HCT116 (cell line): ENCODE measurements around the gene TMEM94. TPM values are rescaled to one million over a fixed set of nuclear protein-coding genes. Genes with fewer than 3 reads are reported as not detected.
A peak's percentile ranks its signal among the peaks of the same experiment; 100 is the strongest.

Experiments used
- ATAC-seq: fragments of 200-7000 bp; cut with Tn5 transposase; 2 replicates; pipeline ENCODE4 v1.9.1; 2020; ENCODE audit warnings: mild to moderate bottlenecking, moderate library complexity
- BruUV-seq: library from RNA; stranded (reverse); fragments of 400-500 nt; replicated peaks from 2 replicates; lab custom pipeline; 2021; lab: Mats Ljungman, UMichigan
- CTCF ChIA-PET: fragments of 300-600 bp; sonication (Branson Sonifier 250); formaldehyde crosslinking; loops from one replicate; lab custom pipeline; 2021; ENCODE audit warnings: antibody characterized with exemption; lab: Charles Lee
- POLR2A ChIA-PET: fragments of 300-600, 350-600 bp; sonication (Branson Sonifier 250); formaldehyde crosslinking; loops from one replicate; lab custom pipeline; 2021; ENCODE audit warnings: antibody characterized with exemption; lab: Charles Lee
- RAD21 ChIA-PET, 2 experiments: fragments of 300-600 bp; sonication (Branson Sonifier 250); formaldehyde crosslinking; loops; one replicate each; lab custom pipeline; 2023; ENCODE audit warnings: low total read pairs in 2 of 2; ENCODE audit not compliant: uncharacterized antibody in 2 of 2, unreplicated experiment in 2 of 2, low non-redundant PET in 1 of 2; lab: Charles Lee
- DNase-seq: peaks from one replicate; pipeline ENCODE4 v3.0.0-alpha.2; 2010; ENCODE audit warnings: low read depth, low spot score
- H2AFZ ChIP-seq: fragments of 200-600 bp; shearing (Covaris generic), sonication (generic); 2 replicates; pipeline ENCODE4 v1.6.1; 2017; ENCODE audit warnings: low read depth, mixed run types, mixed read lengths, antibody characterized with exemption, low read length; ENCODE audit not compliant: poor library complexity, severe bottlenecking
- H3K27ac ChIP-seq: 2 replicates; pipeline ENCODE4 v1.5.1; 2012; ENCODE audit warnings: low read depth, low read length
- H3K27me3 ChIP-seq: fragments of 200-600 bp; sonication (generic); 2 replicates; pipeline ENCODE4 v1.6.1; 2016; ENCODE audit warnings: mixed run types, low read length, mixed read lengths; ENCODE audit not compliant: insufficient read depth
- H3K36me3 ChIP-seq, 2 experiments: fragments of 200-500 bp in 1 of 2; fragments of 200-600 bp in 1 of 2; sonication (Bioruptor generic) in 1 of 2; sonication (generic) in 1 of 2; 2 replicates each; pipeline versions ENCODE4 v1.5.1 to v1.6.1; 2014 to 2016; ENCODE audit warnings: low read length in 2 of 2, inconsistent platforms in 1 of 2, mixed read lengths in 1 of 2, mixed run types in 1 of 2; ENCODE audit not compliant: insufficient read depth in 2 of 2, control insufficient read depth in 1 of 2
- H3K4me1 ChIP-seq, 2 experiments: fragments of 200-600 bp in 1 of 2; sonication (generic) in 1 of 2; 2 replicates each; pipeline versions ENCODE4 v1.5.1 to v1.6.1; 2012 to 2017; ENCODE audit warnings: low read length in 2 of 2, inconsistent platforms in 1 of 2, mild to moderate bottlenecking in 1 of 2, mixed read lengths in 1 of 2, mixed run types in 1 of 2, moderate library complexity in 1 of 2; ENCODE audit not compliant: insufficient read depth in 2 of 2, control insufficient read depth in 1 of 2
- H3K4me2 ChIP-seq: fragments of 200-600 bp; sonication (generic); 2 replicates; pipeline ENCODE4 v1.6.1; 2017; ENCODE audit warnings: mixed run types, low read length, mixed read lengths
- H3K4me3 ChIP-seq, 2 experiments: fragments of 200-600 bp in 1 of 2; sonication (generic) in 1 of 2; replicated peaks in 1 of 2; 2 replicates each; pipeline ENCODE4 v1.5.1; 2011 to 2016; ENCODE audit warnings: low read length in 2 of 2, control low read depth in 1 of 2, low read depth in 1 of 2, mild to moderate bottlenecking in 1 of 2, mixed read lengths in 1 of 2, mixed run types in 1 of 2
- H3K79me2 ChIP-seq: fragments of 200-600 bp; sonication (generic); 2 replicates; pipeline ENCODE4 v1.6.1; 2017; ENCODE audit warnings: mild to moderate bottlenecking, mixed run types, low read length, moderate library complexity, mixed read lengths; ENCODE audit not compliant: insufficient read depth
- H3K9ac ChIP-seq: fragments of 200-600 bp; sonication (generic); 2 replicates; pipeline ENCODE4 v1.6.1; 2016; ENCODE audit warnings: low read length, mixed read lengths
- H3K9me2 ChIP-seq: fragments of 200-600 bp; sonication (generic), shearing (Covaris generic); 2 replicates; pipeline ENCODE4 v1.6.1; 2017; ENCODE audit warnings: mixed run types, mild to moderate bottlenecking, moderate library complexity; ENCODE audit not compliant: insufficient read depth
- H3K9me3 ChIP-seq, 2 experiments: fragments of 200-500 bp in 1 of 2; fragments of 200-600 bp in 1 of 2; sonication (Bioruptor generic) in 1 of 2; sonication (generic) in 1 of 2; 2 replicates each; pipeline ENCODE4 v1.6.1; 2014 to 2017; ENCODE audit warnings: low read length in 2 of 2, mixed read lengths in 2 of 2, inconsistent platforms in 1 of 2, low read depth in 1 of 2, mild to moderate bottlenecking in 1 of 2, mixed run types in 1 of 2, moderate library complexity in 1 of 2; ENCODE audit not compliant: control insufficient read depth in 1 of 2, insufficient read depth in 1 of 2
- H4K20me1 ChIP-seq: fragments of 200-600 bp; sonication (generic), shearing (Covaris generic); 2 replicates; pipeline ENCODE4 v1.6.1; 2017; ENCODE audit warnings: mixed run types, mild to moderate bottlenecking, moderate library complexity; ENCODE audit not compliant: insufficient read depth
- ATF3 ChIP-seq: IDR thresholded peaks from 2 replicates; pipeline ENCODE4 v1.6.1; 2012
- CBX3 ChIP-seq: IDR thresholded peaks from 2 replicates; pipeline ENCODE4 v1.6.1; 2012; ENCODE audit warnings: low read depth
- CEBPB ChIP-seq: IDR thresholded peaks from 2 replicates; pipeline ENCODE4 v1.6.1; 2012; ENCODE audit warnings: low read depth
- EGR1 ChIP-seq: IDR thresholded peaks from 2 replicates; pipeline ENCODE4 v1.6.1; 2012; ENCODE audit warnings: low read depth
- ELF1 ChIP-seq: IDR thresholded peaks from 2 replicates; pipeline ENCODE4 v1.6.1; 2012; ENCODE audit warnings: low read depth, borderline replicate concordance
- EZH2 ChIP-seq: fragments of 200-600 bp; sonication (generic); IDR thresholded peaks from 2 replicates; pipeline ENCODE4 v1.6.1; 2017; ENCODE audit warnings: antibody characterized with exemption, mixed run types
- EZH2phosphoT487 ChIP-seq: fragments of 200-600 bp; IDR thresholded peaks from 2 replicates; pipeline ENCODE4 v1.6.1; 2018; ENCODE audit warnings: antibody characterized with exemption, borderline replicate concordance
- FOSL1 ChIP-seq: IDR thresholded peaks from 2 replicates; pipeline ENCODE4 v1.6.1; 2012; ENCODE audit warnings: low read depth
- JUND ChIP-seq: IDR thresholded peaks from 2 replicates; pipeline ENCODE4 v1.6.1; 2012
- POLR2A ChIP-seq: IDR thresholded peaks from 2 replicates; pipeline ENCODE4 v1.7.0; 2011; ENCODE audit warnings: borderline replicate concordance; ENCODE audit not compliant: insufficient read depth, insufficient read length; ENCODE audit errors: extremely low read depth
- POLR2AphosphoS5 ChIP-seq: IDR thresholded peaks from 2 replicates; pipeline ENCODE4 v1.6.1; 2011; ENCODE audit warnings: mild to moderate bottlenecking, low read depth, low read length, moderate library complexity
- RAD21 ChIP-seq: IDR thresholded peaks from 2 replicates; pipeline ENCODE4 v1.6.1; 2012; ENCODE audit warnings: low read depth, mild to moderate bottlenecking
- SIN3A ChIP-seq: IDR thresholded peaks from 2 replicates; pipeline ENCODE4 v1.6.1; 2012; ENCODE audit warnings: low read depth
- SP1 ChIP-seq: IDR thresholded peaks from 2 replicates; pipeline ENCODE4 v1.6.1; 2012; ENCODE audit warnings: low read depth
- SRF ChIP-seq: IDR thresholded peaks from 2 replicates; pipeline ENCODE4 v1.6.1; 2012; ENCODE audit warnings: low read depth
- TCF7L2 ChIP-seq: IDR thresholded peaks from 2 replicates; pipeline ENCODE4 v1.7.0; 2011; ENCODE audit warnings: borderline replicate concordance, inconsistent platforms; ENCODE audit not compliant: insufficient read depth, insufficient read length; ENCODE audit errors: extremely low read depth
- YY1 ChIP-seq: IDR thresholded peaks from 2 replicates; pipeline ENCODE4 v1.6.1; 2011; ENCODE audit warnings: low read length, low read depth, moderate library complexity, mild to moderate bottlenecking; ENCODE audit not compliant: insufficient replicate concordance; ENCODE audit errors: extremely low read depth
- ZBTB33 ChIP-seq: IDR thresholded peaks from 2 replicates; pipeline ENCODE4 v1.6.1; 2011; ENCODE audit warnings: mild to moderate bottlenecking, low read length, moderate library complexity; ENCODE audit not compliant: insufficient replicate concordance; ENCODE audit errors: extremely low read depth
- ZNF274 ChIP-seq: fragments of 200-500 bp; sonication (Bioruptor generic); IDR thresholded peaks from 2 replicates; pipeline ENCODE4 v1.6.1; 2014; ENCODE audit warnings: mild to moderate bottlenecking, low read depth, low read length, inconsistent platforms
- intact Hi-C: fragments of 100-400 bp; cut with micrococcal nuclease; formaldehyde crosslinking; loops from 2 replicates; pipeline ENCODE4 v1.10.0; 2022
- total RNA-seq: library from RNA; stranded (reverse); gene quantifications from one replicate; pipeline ENCODE4 v1.2.1, GENCODE V29; 2021; ENCODE audit not compliant: unreplicated experiment
- TF ChIP-seq, protein P1 (sequence below): IDR thresholded peaks from 2 replicates; pipeline ENCODE4 v1.6.1; 2012
- TF ChIP-seq, protein P2 (sequence below), 3 experiments: fragments of 200-600 bp in 1 of 3; sonication (generic) in 1 of 3; IDR thresholded peaks in 2 of 3; conservative IDR thresholded peaks in 1 of 3; 2 replicates each; pipeline ENCODE4 v1.5.1; 2012 to 2017; ENCODE audit warnings: low read depth in 2 of 3, low read length in 2 of 3, antibody characterized with exemption in 1 of 3, borderline replicate concordance in 1 of 3, control low read depth in 1 of 3, mild to moderate bottlenecking in 1 of 3, mixed read lengths in 1 of 3, mixed run types in 1 of 3, moderate library complexity in 1 of 3; ENCODE audit not compliant: insufficient read depth in 1 of 3

Gene TMEM94
- total RNA-seq, 1 experiment from 2014 or later: 75.4 TPM

GRCh38 chr17:75456039-75456416, 407 bp upstream of the TMEM94 start (continued):
- TF ChIP-seq RAD21 (no peak), EZH2 (no peak)

- Histone ChIP-seq H2AFZ (no peak overlapping the region), H3K9ac (peak overlapping the region; percentile 83), H3K9me3 (no peaks in the 10 kb centered on the region), H3K9me2 (no peaks in the 10 kb centered on the region), H4K20me1 (no peaks in the 10 kb centered on the region), H3K27me3 (no peaks in the 10 kb centered on the region), H3K4me2 (peak overlapping the region; percentile 90), H3K27ac (peak overlapping the region; percentile 68; the same call in 1 of the 2 replicates), H3K4me3 (peak overlapping the region; percentile 84 to 98), H3K79me2 (no peaks in the 10 kb centered on the region; the same call in 1 of the 2 replicates), H3K36me3 (no peaks in the 10 kb centered on the region), H3K4me1 (peaks cover 12 to 14% of the 10 kb centered on the region in 2 experiments)
- ChIA-PET RAD21 (no interaction called here), CTCF (interaction anchor here (1.2 kb wide), 1 partner anchor 176 kb away, joined by 5 read pairs; the partner anchor contains the start of gene SMIM5), POLR2A (interaction anchor here (1.0 kb wide), 1 partner anchor 63 kb away, joined by 3 read pairs; no protein-coding TSS in a partner anchor)
- intact Hi-C loops: no loop called here
- DNase-seq (no peak), ATAC-seq (no peak)
- TF ChIP-seq POLR2A: no peak
- TF ChIP-seq, protein P1, sequence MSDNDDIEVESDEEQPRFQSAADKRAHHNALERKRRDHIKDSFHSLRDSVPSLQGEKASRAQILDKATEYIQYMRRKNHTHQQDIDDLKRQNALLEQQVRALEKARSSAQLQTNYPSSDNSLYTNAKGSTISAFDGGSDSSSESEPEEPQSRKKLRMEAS: no peak
- no peak for TF ChIP-seq EGR1
- no peak for TF ChIP-seq TCF7L2
- no peak for TF ChIP-seq ATF3
- no peak for TF ChIP-seq JUND
- TF ChIP-seq SP1: no peak
- TF ChIP-seq SRF: no peak
- TF ChIP-seq FOSL1: no peak
- no peak for TF ChIP-seq CBX3
- TF ChIP-seq EZH2phosphoT487: no peak
- no peak for TF ChIP-seq POLR2AphosphoS5
- no peak for TF ChIP-seq ZBTB33
- no peak for TF ChIP-seq ZNF274
- no peak for TF ChIP-seq SIN3A
- TF ChIP-seq ELF1: no peak
- TF ChIP-seq, protein P2, sequence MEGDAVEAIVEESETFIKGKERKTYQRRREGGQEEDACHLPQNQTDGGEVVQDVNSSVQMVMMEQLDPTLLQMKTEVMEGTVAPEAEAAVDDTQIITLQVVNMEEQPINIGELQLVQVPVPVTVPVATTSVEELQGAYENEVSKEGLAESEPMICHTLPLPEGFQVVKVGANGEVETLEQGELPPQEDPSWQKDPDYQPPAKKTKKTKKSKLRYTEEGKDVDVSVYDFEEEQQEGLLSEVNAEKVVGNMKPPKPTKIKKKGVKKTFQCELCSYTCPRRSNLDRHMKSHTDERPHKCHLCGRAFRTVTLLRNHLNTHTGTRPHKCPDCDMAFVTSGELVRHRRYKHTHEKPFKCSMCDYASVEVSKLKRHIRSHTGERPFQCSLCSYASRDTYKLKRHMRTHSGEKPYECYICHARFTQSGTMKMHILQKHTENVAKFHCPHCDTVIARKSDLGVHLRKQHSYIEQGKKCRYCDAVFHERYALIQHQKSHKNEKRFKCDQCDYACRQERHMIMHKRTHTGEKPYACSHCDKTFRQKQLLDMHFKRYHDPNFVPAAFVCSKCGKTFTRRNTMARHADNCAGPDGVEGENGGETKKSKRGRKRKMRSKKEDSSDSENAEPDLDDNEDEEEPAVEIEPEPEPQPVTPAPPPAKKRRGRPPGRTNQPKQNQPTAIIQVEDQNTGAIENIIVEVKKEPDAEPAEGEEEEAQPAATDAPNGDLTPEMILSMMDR (IDR thresholded peaks at IDR 0.05 in 2 of 3, conservative IDR thresholded peaks at IDR 0.05 in 1 of 3; ENCODE audit: borderline replicate concordance in 1 of 3, insufficient read depth in 1 of 3, low read depth in 2 of 3, low read length in 2 of 3): no peak
- no peak for TF ChIP-seq CEBPB
- no peak for TF ChIP-seq YY1
- no peak for TF ChIP-seq RAD21
- TSS peak; percentile 76 for BruUV-seq
These were observed 716 bp downstream of the TMEM94 start for GRCh38 chr17:75457047-75457654.
